Measurements from ENCODE around the gene LUZP2. TPM values are rescaled to one million over a fixed set of nuclear protein-coding genes. Genes with fewer than 3 reads are reported as not detected.

The LUZP2 gene
- total and polyA plus RNA-seq, 2 of the 8 experiments (the other 6 are each of a cell fraction or from before 2014, with no cell fraction given), result 0.79 to 1.5 TPM

GRCh38 chr11:24594401-24594800 is 97.5 kb downstream of the LUZP2 start:
- Histone ChIP-seq H3K4me1 (replicated peaks in 1 of 4; ENCODE audit: control insufficient read depth in 3 of 4, insufficient read depth in 4 of 4, low read length in 3 of 4) (no peaks in the 10 kb centered on the region), H3K23ac (ENCODE audit: insufficient read length) (no peak overlapping the region), H3K9me3 (ENCODE audit: insufficient read depth in 2 of 2, low read depth in 1 of 2, low read length in 1 of 2) (no peaks in the 10 kb centered on the region), H3K23me2 (ENCODE audit: low read depth, low read length) (no peaks in the 10 kb centered on the region), H3K9ac (replicated peaks in 1 of 4; ENCODE audit: extremely low read depth in 1 of 4, low read depth in 3 of 4, low read length in 3 of 4) (no peak overlapping the region), H3K36me3 (ENCODE audit: control insufficient read depth in 2 of 4, insufficient read depth in 4 of 4, low read length in 3 of 4) (no peaks in the 10 kb centered on the region), H2BK5ac (ENCODE audit: low read depth, low read length) (no peak overlapping the region), H3K4me3 (ENCODE audit: extremely low read depth in 1 of 4, insufficient read depth in 2 of 4, low read depth in 3 of 4, low read length in 4 of 4) (no peak overlapping the region), H2BK12ac (ENCODE audit: low read depth, low read length) (no peak overlapping the region), H3K18ac (ENCODE audit: extremely low read depth, low read length) (no peak overlapping the region), H4K5ac (ENCODE audit: insufficient read length, low read depth, low read length) (no peak overlapping the region), H3K56ac (replicated peaks; ENCODE audit: insufficient read length, low read depth, low read length) (no peak overlapping the region), H3K79me1 (ENCODE audit: low read depth, low read length) (no peaks in the 10 kb centered on the region), H3K4ac (replicated peaks; ENCODE audit: insufficient read length, low read depth, low read length) (no peak overlapping the region), H4K20me1 (replicated peaks in 1 of 2; ENCODE audit: control insufficient read depth in 1 of 2, insufficient read depth in 2 of 2, low read length in 2 of 2) (no peaks in the 10 kb centered on the region), H4K91ac (replicated peaks; ENCODE audit: insufficient read length, low read length) (no peak overlapping the region), H2AK5ac (ENCODE audit: low read depth, low read length) (no peak overlapping the region), H2BK120ac (replicated peaks; ENCODE audit: low read depth, low read length) (no peak overlapping the region), H3K27me3 (replicated peaks in 1 of 4; ENCODE audit: control insufficient read depth in 3 of 4, extremely low read depth in 1 of 4, insufficient read depth in 3 of 4, low read length in 3 of 4) (no peaks in the 10 kb centered on the region), H3K27ac (ENCODE audit: low read depth, low read length) (no peak overlapping the region), H3K14ac (ENCODE audit: insufficient read length) (no peak overlapping the region), H3K4me2 (ENCODE audit: insufficient read depth in 1 of 2, low read depth in 2 of 2, low read length in 2 of 2) (no peak overlapping the region), H3K79me2 (ENCODE audit: control insufficient read depth in 1 of 2, insufficient read depth in 2 of 2, low read length in 2 of 2) (no peaks in the 10 kb centered on the region), H2BK15ac (ENCODE audit: low read length) (no peak overlapping the region), H2BK20ac (ENCODE audit: low read length) (no peak overlapping the region), H2AFZ (ENCODE audit: low read length) (no peak overlapping the region), H4K8ac (ENCODE audit: extremely low read depth, insufficient read depth, low read length) (no peak overlapping the region)
- POLR2A ChIA-PET (ENCODE audit: partially characterized antibody), result no interaction called here
- DNase-seq (ENCODE audit: low read depth in 1 of 2, low spot score in 2 of 2), result no peak
- 100% methylated on average over 2 of the region's 3 CpGs; no CpG with 5 or more reads in 1 of the 2 experiments for WGBS, 2 experiments (ENCODE audit: extremely low coverage in 1 of 2, insufficient coverage in 1 of 2, insufficient read length in 1 of 2, insufficient replicate concordance in 2 of 2, low coverage in 1 of 2, low lambda C conversion rate in 2 of 2, missing lambda C conversion rate in 1 of 2)
- FAIRE-seq, result no peak
- CTCF ChIA-PET (ENCODE audit: partially characterized antibody), result no interaction called here
- TF ChIP-seq CHD7 (IDR thresholded peaks at IDR 0.05; ENCODE audit: insufficient replicate concordance, low read length), result no peak

All from H1 (cell line).